Ectodermal cell (in vitro differentiated cells): ENCODE results near the gene ATAT1.

Source experiments
- H3K27ac ChIP-seq: 2 replicates; pipeline ENCODE4 v1.7.0; 2013; ENCODE audit warnings: mild to moderate bottlenecking, low read depth, low read length; ENCODE audit not compliant: insufficient read depth, poor library complexity, severe bottlenecking
- H3K27me3 ChIP-seq: 2 replicates; pipeline ENCODE4 v1.7.0; 2013; ENCODE audit warnings: mild to moderate bottlenecking, low read length; ENCODE audit not compliant: insufficient read depth, control insufficient read depth, poor library complexity, severe bottlenecking
- H3K36me3 ChIP-seq: one replicate; pipeline ENCODE4 v1.7.0; 2013; ENCODE audit warnings: low read length; ENCODE audit not compliant: control insufficient read depth, insufficient read depth
- H3K4me1 ChIP-seq: one replicate; pipeline ENCODE4 v1.7.0; 2013; ENCODE audit warnings: low read length; ENCODE audit not compliant: control insufficient read depth, insufficient read depth
- H3K4me3 ChIP-seq: 2 replicates; pipeline ENCODE4 v1.7.0; 2013; ENCODE audit warnings: low read depth, low read length, control low read depth; ENCODE audit not compliant: insufficient read depth
- H3K9me3 ChIP-seq: 2 replicates; pipeline ENCODE4 v1.7.0; 2013; ENCODE audit warnings: mild to moderate bottlenecking, low read length, moderate library complexity; ENCODE audit not compliant: control insufficient read depth
- WGBS, 2 experiments: methylation state at CpG; one replicate each; pipeline ENCODE4 v1.1.7; 2013; ENCODE audit warnings: missing lambda C conversion rate in 2 of 2; 5-methylcytosine and 5-hydroxymethylcytosine counted together

The ATAT1 gene

DNA sequence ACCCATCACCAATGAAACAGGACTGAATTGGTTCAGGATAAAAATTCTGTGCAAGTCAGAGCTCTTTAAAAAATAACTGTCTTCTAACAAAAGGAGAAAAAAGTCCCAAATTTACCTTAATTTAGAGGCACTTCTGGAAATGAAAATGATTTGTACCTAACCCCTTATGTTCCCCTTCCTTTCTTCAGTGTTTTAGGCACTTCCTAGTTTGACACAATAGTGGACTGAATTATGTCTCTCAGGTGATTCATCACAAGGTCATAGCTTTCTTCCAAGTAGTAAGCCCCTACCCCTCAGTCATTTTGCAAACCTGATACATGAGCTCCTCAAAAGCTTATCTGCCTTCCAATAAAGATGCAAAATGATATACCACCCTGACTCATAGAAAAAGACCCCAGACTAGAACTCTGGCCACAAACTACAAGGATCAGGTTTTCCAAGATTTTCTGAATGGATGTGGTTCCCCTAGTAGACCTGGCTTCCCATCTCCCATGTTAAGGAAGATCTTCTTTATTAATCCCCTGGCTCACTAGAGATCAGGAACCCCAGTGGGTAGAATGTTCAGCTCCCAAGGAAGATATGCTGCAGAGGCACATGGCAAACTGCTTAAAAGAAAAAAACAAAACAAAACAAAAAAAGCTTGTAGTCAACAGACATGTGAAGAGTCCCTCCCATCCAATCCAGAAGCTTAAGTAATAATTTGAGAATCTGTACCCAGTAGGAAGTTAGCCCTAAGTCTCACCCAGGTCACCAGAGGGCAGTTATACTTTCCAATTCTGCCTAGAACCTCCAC lies 13.2 kb upstream of the ATAT1 start:
- no peaks in the 10 kb centered on the region for H3K9me3 ChIP-seq
- H3K4me3 ChIP-seq = peak overlapping the region; percentile 85
- H3K27me3 ChIP-seq = no peaks in the 10 kb centered on the region
- peaks cover 5% of the 10 kb centered on the region for H3K36me3 ChIP-seq
- no peak overlapping the region for H3K27ac ChIP-seq
- peaks cover 16% of the 10 kb centered on the region for H3K4me1 ChIP-seq

DNA sequence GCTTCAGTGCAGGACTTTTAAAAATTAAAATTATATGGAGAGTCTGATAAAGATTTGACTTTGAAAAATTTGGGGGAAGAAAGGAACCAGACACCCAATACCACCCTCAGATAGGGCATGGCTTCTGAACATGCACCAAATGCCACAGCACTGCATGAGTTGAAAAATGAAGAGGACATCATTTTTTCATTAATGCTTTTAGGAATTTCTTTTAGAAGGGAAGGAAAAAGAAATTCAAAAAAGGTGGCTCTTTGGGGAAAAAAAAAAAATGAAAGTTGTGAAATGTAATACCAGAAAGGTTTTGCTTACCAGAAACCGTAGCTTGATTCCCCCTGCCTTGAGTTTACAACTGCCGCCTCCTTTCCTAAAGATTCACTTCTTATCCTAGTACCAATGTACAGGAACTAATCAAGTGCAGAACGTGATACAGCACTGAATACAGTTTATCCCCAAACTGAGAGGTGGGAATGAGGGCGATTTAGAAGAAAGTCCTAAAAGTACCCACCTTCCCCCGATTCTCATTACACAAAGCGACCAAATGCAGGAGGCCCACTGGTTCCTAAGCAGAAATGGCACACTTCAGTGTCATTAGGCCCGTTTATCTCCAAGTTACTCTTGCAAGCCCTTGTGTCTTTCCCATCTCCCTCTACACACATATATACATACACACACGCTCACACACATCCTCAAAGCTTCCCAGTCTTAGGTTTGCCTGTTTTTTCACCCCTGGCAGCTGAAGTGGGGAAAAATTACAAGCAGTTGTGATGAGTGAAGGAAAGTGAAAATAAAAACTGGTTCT lies 12.4 kb upstream of the ATAT1 start:
- Histone ChIP-seq H3K27ac (peak overlapping the region; percentile 99), H3K36me3 (no peaks in the 10 kb centered on the region)
- WGBS, 2 experiments = 82 to 88% methylated on average over 7 to 8 of the region's 8 CpGs

DNA sequence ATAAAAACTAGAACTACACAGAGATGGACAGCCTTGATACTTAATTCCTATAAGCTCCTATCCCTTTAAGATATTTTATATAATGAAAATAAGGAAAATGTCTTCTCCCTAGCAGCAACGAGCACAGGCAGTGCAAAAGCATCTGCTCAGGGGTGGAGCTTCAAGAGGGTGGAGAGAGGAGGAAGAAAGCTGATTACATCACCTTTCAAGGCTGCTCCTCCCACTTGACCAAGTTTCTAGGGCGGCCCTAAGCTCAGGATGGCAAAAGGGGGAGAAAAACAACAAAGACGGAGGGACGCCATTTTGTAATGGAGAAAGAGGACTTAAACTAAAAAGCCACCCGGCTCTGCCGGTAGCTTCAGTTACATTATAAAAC lies 11.8 kb upstream of the ATAT1 start:
- Histone ChIP-seq H3K4me3 (peak overlapping the region; percentile 85), H3K9me3 (no peaks in the 10 kb centered on the region), H3K27ac (peak overlapping the region; percentile 99), H3K4me1 (peaks cover 18% of the 10 kb centered on the region), H3K36me3 (no peaks in the 10 kb centered on the region), H3K27me3 (no peaks in the 10 kb centered on the region)
- WGBS, 2 experiments = 0% methylated on average over 4 to 5 of the region's 6 CpGs

More for the DNA sequence above, 12.4 kb upstream of the ATAT1 start:
- no peaks in the 10 kb centered on the region for H3K27me3 ChIP-seq
- peak overlapping the region; percentile 85 for H3K4me3 ChIP-seq
- H3K4me1 ChIP-seq = peaks cover 18% of the 10 kb centered on the region
- no peaks in the 10 kb centered on the region for H3K9me3 ChIP-seq

DNA sequence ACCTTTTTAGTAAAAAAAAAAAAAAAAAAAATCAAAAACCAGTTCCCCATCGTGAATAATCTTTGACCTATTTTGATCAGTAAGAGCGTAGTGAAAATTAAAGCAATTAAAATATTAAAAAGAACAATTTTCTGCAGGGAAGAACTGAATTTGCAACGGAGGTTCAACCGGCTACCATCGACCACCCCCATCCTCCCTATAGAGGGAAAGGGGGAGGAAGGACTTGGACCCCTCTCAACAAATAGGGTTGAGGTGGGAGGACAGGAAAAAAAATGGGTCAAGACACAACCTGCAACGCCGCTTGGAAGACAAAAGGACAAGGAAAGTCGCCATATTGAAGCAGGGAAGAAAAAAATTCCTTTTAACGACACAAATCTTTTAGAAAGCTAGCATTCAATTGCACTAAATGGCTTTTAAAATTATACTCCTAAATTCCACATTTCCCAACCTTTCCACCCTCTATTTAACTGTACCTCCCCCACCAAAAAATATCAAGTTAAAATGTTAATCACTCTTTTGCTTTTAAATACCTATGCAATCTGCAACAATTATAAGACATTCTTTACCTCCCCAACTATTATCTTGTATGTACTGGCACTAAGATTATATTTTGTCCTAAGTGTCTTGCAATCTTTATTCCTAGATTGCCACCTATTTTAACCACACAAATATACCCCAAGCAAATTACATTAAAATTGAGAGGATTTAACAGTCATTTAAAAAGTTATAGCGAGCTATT lies 11.3 kb upstream of the ATAT1 start:
- Histone ChIP-seq H3K4me1 (peaks cover 18% of the 10 kb centered on the region), H3K27ac (peak overlapping the region; percentile 99), H3K9me3 (no peaks in the 10 kb centered on the region), H3K4me3 (peak overlapping the region; percentile 85), H3K36me3 (no peaks in the 10 kb centered on the region), H3K27me3 (no peaks in the 10 kb centered on the region)
- WGBS, 2 experiments = 0% methylated on average over 5 to 7 of the region's 10 CpGs

DNA sequence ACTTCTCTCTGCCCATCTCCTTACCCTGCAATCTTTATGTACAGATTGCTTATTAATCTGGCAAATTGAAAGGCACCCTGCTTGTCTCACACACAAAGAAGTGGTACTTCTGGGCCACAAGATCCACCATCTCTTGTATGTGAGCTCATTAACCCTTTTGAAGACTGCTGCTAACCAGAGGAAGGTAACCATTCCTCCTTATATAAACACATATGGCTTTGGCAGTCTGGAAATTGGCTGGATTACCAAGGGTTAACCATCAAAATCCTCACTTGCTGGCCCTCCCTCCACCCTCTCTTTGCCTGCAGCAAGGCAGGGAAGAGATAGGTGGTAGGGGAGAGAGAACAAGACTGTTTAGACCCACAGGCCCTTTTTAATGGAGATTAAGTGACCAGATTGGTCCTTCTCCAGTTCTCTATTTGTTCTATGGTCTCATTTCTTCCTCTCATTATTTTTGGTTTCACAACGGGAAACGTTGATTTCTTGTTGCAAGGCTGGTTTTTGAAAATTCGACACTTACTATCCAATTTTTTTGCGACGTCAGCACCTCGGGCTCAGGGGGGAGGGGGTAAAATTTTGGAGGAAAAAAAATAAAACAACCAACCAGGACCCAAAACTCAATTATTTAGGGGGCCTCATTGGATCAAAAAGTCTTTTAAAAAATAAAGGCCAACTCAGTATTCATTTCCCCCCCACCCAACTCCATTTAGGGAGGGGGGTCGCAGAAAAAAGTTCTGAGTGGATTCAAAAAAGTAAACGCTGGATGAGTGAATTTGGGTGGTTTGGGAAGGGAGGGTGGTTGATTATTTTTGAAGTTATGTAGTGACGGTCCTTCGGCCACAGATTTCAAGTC lies 10.5 kb upstream of the ATAT1 start:
- peaks cover 6% of the 10 kb centered on the region for H3K36me3 ChIP-seq
- WGBS, 2 experiments = 0 to 2% methylated on average over 7 to 8 of the region's 10 CpGs

DNA sequence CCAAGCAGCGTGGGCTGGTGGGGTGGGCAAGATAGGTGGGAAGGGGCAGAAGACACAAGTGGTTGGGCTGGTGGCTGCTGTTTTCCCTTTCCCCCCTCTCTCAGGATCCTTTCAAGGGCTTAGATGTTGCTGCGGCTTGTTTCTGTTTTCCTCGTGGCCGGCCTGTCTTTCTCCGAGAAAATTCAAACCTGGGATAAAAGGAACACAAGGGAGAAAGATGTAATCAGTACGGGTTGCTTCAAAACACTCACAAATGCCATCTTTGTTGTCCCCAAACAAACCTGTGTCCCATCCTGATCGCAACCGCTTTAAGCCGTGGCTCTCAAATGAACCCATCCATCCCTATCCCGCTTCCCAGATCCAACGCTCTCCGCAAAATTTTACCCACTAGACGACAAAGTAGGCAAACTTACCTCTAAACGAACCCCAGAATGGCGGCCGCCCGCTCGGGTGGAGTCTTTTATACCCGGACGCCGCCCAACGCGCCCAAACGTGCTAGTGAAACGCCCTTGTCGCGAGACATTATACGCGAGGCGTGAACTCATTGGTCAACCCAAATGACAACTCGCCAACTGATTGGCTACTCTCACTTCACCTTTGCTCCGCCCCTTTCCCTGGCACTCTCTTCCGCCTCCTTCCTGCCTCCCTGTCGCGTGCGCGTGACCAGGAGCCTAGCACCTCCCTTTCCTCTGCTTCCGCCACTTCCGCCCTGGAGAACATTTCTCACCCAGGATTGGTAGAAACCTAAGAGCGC lies 9.7 kb upstream of the ATAT1 start, which contains the start of gene PPP1R10:
Gene PPP1R10, minus strand, starts transcription at position 433 of the 754 bp plus-strand sequence. CDS start 7,299 bp downstream, outside the sequence.
- H3K4me3 ChIP-seq = peak within 1 kb of the TSS; percentile 91
- peaks cover 8% of the 10 kb centered on the region for H3K36me3 ChIP-seq
- peaks cover 18% of the 10 kb centered on the region for H3K4me1 ChIP-seq
- 0% methylated on average over 40 of the region's 40 CpGs for WGBS, 2 experiments
- no peaks in the 10 kb centered on the region for H3K9me3 ChIP-seq
- peak within 1 kb of the TSS; percentile 99 for H3K27ac ChIP-seq
- no peaks in the 10 kb centered on the region for H3K27me3 ChIP-seq

More for the DNA sequence above, 10.5 kb upstream of the ATAT1 start:
- peak overlapping the region; percentile 85 for H3K4me3 ChIP-seq
- no peaks in the 10 kb centered on the region for H3K27me3 ChIP-seq
- H3K27ac ChIP-seq = peak overlapping the region; percentile 99
- H3K4me1 ChIP-seq = peaks cover 18% of the 10 kb centered on the region
- no peaks in the 10 kb centered on the region for H3K9me3 ChIP-seq

DNA sequence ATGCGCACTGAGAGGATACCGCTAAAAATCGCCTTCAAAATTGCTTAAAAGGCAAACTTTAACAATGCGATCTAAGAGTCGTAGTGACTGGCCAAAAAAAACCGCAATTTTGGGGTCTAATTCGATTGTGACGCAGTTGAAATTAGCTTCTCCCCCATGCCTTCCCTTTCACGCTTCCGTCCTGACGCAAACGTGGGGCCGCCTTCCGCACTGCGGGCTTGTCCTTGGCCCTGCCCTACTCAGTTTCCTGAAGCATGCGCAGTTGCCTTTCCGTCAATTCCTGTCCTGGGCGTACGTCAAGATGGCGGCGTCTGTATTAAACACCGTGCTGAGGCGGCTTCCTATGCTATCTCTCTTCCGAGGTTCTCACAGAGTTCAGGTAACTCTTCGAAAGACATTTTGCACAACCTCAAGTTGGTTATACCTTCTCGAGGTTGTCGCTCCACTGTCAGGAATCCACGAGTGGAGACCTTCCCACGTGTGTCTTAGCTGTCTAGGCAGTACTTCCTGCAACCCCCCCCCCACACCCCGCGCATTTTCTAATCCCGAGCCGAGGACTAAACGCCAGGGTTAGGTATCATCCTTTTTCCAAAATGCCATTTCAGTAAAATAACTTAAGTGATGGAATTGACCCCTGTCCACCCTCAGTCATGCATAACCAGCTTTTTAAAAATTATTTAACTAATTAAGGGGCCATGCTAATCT lies 9.0 kb upstream of the ATAT1 start, which contains the start of gene MRPS18B:
Gene MRPS18B, plus strand, starts transcription at position 276 of the 705 bp plus-strand sequence. Its CDS starts 26 bp downstream, at position 302.
- WGBS, 2 experiments = 0% methylated on average over 32 to 34 of the region's 34 CpGs
- H3K36me3 ChIP-seq = peaks cover 8% of the 10 kb centered on the region
- no peaks in the 10 kb centered on the region for H3K9me3 ChIP-seq
- peak within 1 kb of the TSS; percentile 91 for H3K4me3 ChIP-seq
- H3K27ac ChIP-seq = peak within 1 kb of the TSS; percentile 99
- H3K4me1 ChIP-seq = peaks cover 18% of the 10 kb centered on the region
- H3K27me3 ChIP-seq = no peaks in the 10 kb centered on the region

DNA sequence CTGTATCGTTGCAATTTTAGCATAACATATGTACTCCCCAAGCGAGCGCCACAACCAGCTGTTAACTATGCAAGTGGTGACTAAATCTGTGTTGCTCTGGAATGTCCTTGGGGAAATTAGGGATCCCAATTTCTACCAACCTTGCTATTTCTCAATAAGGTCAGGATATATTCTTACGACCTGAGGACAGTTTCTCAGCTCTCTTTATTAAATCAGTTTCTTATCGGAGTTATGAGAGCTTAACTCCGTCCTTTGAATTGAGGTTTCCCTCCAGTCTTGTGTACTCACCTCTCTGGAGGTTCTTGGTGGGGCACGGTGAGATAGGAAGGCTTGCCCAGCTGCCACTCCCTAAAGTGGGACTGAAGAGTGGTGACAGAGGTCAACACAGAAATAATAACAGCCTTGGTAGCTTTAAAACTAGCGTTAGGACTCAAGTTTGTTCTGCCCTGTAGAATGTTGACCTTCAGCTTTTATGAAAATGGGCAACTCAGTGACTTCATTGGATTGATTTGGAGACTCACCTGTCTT lies 8.3 kb upstream of the ATAT1 start:
- H3K27ac ChIP-seq = no peak overlapping the region
- H3K36me3 ChIP-seq = peaks cover 8% of the 10 kb centered on the region
- WGBS, 2 experiments = 31 to 32% methylated on average over 8 of the region's 8 CpGs
- peak overlapping the region; percentile 91 for H3K4me3 ChIP-seq
- H3K4me1 ChIP-seq = peaks cover 12% of the 10 kb centered on the region
- H3K27me3 ChIP-seq = no peaks in the 10 kb centered on the region
- H3K9me3 ChIP-seq = no peaks in the 10 kb centered on the region
